IPS-NIHi7 (cell line): ENCODE results near the gene COX6B2.

Experiments used
- DNase-seq: peaks from one replicate; pipeline ENCODE4 v3.0.0; 2012; ENCODE audit warnings: mixed read lengths; ENCODE audit errors: extremely low spot score

COX6B2 gene

GRCh38 chr19:55312621-55313512 lies 41.7 kb downstream of the COX6B2 start:
- no peak for DNase-seq

DNA sequence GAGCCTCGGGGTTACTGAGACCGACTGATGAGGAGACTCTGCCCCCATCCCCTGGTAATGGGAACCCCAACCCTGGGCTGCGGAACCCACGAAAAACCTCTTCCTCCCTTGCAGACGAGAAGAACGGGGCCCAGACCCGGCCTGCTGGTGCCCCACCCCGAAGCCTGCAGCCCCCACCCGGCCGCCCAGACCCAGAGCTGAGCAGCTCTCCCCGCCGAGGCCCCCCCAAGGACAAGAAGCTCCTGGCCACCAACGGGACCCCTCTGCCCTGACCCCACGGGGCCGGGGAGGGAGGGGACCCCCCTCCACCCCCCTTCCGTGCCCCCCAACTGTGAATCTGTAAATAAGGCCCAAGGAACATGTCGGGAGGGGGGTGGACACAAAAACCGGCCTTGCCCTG lies 42.7 kb downstream of the COX6B2 start:
- no peak for DNase-seq

DNA sequence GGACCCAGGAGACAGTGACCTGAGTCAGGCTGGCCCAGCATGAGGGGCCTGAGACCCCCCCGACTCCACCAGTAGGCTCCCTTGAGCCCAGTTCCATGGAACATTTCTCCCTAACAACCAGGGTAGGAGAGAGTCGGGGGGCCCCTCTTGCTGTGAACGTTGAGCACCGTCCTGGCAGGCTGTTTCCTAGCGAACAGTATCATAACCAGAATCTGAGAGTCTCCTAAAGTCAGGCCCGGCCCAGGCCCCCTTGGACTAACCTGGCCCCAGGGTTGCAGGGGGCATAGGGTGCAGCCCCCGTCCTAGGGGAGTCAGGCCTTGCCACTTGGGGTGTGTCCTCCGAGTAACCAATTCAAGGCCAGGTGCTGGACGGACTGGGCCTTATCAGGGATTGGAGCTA lies 43.1 kb downstream of the COX6B2 start:
- DNase-seq = no peak

DNA sequence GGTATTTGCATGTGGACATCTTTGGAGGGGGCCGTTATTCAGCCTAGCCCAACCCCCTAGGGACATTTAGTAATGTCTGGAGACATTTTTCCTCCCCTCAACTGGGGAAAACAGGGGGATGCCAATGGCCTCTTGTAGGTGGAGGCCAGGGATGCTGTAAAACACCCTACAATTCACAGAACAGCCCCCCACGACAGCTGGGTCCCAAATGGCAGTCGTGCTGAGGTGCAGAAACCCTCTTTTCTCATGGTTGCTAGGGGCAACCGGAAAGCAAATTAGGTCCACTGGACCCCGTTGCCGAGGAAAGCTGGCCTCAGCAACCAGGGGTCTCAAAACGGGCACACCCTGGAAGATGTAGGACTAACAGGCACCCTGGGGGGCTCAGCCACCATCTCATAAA lies 44.0 kb downstream of the COX6B2 start:
- no peak for DNase-seq

- DNase-seq = no peak
Measured at GRCh38 chr19:55309448-55309847, 45.1 kb downstream of the COX6B2 start.

DNA sequence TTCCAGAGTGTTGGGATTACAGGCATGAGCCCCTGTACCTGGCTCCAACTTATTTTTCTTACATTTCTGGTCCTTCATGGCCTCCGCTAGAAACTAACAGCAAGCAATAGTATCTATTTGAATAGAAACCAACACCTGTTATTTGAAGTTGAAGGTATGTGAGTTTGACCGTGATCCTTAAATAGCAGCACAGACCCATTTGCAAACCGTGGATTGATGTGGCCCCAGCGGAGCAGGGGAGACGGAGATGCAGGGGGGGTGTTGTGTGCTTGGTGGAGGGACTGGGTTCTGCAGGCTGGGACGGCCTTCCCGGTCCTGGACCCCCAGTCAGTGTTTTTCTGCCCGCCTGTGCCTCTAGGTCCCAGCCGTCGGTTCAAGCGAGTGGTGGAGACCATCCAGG lies 46.2 kb downstream of the COX6B2 start:
- no peak for DNase-seq

DNA sequence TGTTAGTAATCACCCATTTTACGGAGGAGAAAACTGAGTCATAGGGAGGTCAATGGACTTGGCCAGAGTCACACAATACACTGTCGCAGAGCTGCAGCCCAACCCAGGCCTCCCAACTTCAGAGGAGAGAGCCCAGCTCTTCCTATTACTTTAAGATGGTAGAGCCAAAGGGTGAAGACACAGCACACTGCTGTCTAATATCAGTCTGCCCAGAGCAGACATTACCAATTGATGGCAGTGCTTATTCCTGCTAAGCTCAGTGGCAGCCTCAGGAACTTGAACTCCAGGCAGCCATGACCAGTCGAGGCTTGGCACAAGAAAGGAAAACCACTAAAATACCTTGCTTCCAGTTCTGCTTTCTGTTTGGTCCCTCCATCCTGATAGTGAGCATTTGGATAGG lies 47.8 kb downstream of the COX6B2 start:
- DNase-seq = no peak

GRCh38 chr19:55305983-55306562 lies 48.4 kb downstream of the COX6B2 start:
- DNase-seq = no peak

DNA sequence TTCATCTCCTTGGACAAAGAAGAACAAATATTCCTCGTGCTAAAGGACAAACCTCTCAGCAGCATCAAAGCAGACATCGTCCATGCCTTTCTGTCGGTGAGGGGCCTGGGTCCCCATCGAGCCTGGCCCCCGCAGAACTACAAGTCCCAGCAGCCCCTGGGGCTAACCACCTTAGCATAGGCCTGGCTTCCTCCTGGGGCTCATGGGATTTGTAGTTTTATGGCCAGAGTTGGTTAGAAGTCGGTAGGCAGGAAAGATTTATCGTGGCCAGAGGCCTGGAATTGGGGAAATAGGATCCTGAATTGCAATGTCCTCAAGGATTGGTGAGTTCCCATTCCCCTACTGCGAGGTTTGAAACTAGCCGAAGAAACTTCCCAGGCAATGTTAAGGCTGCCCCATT lies 49.0 kb downstream of the COX6B2 start:
- peak; percentile 80 for DNase-seq

- peak; percentile 73 for DNase-seq
Measured at GRCh38 chr19:55304980-55305379, 49.5 kb downstream of the COX6B2 start.

GRCh38 chr19:55304279-55304978 lies 50.1 kb downstream of the COX6B2 start:
- DNase-seq = peak; percentile 76

DNA sequence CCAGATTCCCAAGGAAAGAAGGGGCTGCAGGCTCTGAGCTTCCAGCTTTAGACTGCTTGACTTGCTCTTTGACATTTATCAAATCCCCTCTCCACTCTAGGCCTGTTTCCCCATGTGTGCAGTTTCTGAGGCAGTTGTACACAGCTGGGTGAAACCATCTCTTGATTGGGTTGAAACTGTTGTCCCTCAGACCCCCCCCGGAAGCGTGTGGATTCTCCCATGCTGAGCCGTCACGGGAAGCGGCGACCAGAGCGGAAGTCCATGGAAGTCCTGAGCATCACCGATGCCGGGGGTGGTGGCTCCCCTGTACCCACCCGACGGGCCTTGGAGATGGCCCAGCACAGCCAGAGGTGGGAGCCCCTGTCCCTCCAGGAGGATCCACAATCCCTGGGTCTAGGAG lies 51.0 kb downstream of the COX6B2 start:
- no peak for DNase-seq

DNA sequence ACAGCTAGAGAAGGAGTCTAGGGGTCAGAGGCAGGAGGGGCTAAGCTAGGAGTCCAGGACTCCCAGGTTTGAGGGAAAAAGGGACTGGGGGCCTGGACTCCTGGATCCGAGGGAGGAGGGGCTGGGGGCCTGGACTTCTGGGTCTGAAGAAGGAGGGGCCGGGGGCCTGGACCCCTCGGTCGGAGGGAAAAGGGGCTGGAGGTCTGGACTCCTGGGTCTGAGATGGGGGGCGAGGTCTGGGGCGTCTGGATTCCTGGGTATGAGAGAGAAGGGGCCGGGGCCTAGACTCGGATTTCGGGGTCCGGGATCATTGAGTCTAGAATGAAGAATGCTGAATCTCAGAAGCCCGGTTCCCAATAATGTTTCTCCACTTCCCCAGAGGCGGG lies 52.2 kb downstream of the COX6B2 start:
- no peak for DNase-seq

GRCh38 chr19:55301459-55302317 lies 52.8 kb downstream of the COX6B2 start:
- peak; percentile 98 for DNase-seq

- no peak for DNase-seq
Measured at GRCh38 chr19:55300886-55301458, 53.5 kb downstream of the COX6B2 start.

DNA sequence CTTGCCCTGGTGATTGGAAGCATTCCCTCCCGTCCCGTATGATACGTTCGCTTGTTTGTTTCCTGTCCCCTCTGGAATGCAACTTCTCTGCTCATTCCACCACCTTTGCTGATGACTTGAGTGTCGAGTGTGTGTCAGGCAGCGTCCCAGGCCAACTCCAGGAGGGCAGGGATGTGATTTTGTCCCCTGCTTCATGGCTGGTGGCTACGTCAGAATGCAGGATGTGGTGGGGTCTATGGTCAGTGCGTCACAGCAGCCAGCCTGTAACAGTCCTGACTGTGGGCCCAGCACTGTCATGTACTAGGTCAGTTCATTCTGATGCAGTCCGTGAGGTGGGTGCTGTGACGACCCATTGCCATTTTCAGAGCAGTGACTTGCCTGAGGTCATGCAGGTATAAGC lies 54.5 kb downstream of the COX6B2 start:
- no peak for DNase-seq
